K562 (cell line): Measurements from ENCODE around the gene HAPSTR1. TPM values are rescaled to one million over a fixed set of nuclear protein-coding genes. Genes with fewer than 3 reads are reported as not detected.

Source experiments
- ASH1L ChIP-seq: fragments of 450-650 bp; IDR thresholded peaks from 2 replicates; pipeline ENCODE4 v1.6.1; 2018; ENCODE audit warnings: borderline replicate concordance, mild to moderate bottlenecking, low read depth; ENCODE audit not compliant: partially characterized antibody
- ATF4 ChIP-seq: fragments of 450-650 bp; formaldehyde crosslinking; IDR thresholded peaks from 2 replicates; pipeline ENCODE4 v1.4.0; 2022; ENCODE audit warnings: mild to moderate bottlenecking, moderate library complexity
- DIDO1 ChIP-seq: fragments of 450-650 bp; IDR thresholded peaks from 2 replicates; pipeline ENCODE4 v1.6.1; 2016; ENCODE audit warnings: low read depth, missing biosample characterization, missing genetic modification characterization
- DMBX1 ChIP-seq: fragments of 250-450 bp; sonication (Bioruptor Pico); IDR thresholded peaks from 2 replicates; pipeline ENCODE4 v1.8.0; 2022; ENCODE audit warnings: inconsistent platforms, mild to moderate bottlenecking, moderate library complexity, borderline replicate concordance
- ELF2 ChIP-seq: fragments of 250-450 bp; sonication (Bioruptor Pico); IDR thresholded peaks from 2 replicates; pipeline ENCODE4 v1.5.0; 2021; ENCODE audit warnings: mild to moderate bottlenecking
- KLF16 ChIP-seq: IDR thresholded peaks from 2 replicates; pipeline ENCODE4 v1.6.1; 2016; ENCODE audit warnings: antibody characterized with exemption
- MECOM ChIP-seq: fragments of 250-450 bp; sonication (Bioruptor Pico); IDR thresholded peaks from 2 replicates; pipeline ENCODE4 v1.8.0; 2022; ENCODE audit warnings: inconsistent platforms
- NFE2 ChIP-seq: IDR thresholded peaks from 2 replicates; pipeline ENCODE4 v1.6.1; 2014; ENCODE audit warnings: antibody characterized with exemption, low read depth
- POLR2G ChIP-seq: fragments of 200-400 bp; formaldehyde crosslinking; IDR thresholded peaks from 2 replicates; pipeline ENCODE4 v1.6.1; 2017; ENCODE audit warnings: low read depth, mild to moderate bottlenecking, antibody characterized with exemption, low read length, moderate library complexity
- SAFB ChIP-seq: fragments of 200-400 bp; formaldehyde crosslinking; IDR thresholded peaks from 2 replicates; pipeline ENCODE4 v1.6.1; 2017; ENCODE audit warnings: low read depth, low read length, borderline replicate concordance
- SMAD1 ChIP-seq: fragments of 150-350 bp; IDR thresholded peaks from 2 replicates; pipeline ENCODE4 v1.6.1; 2014; ENCODE audit warnings: low read length, low read depth; ENCODE audit not compliant: partially characterized antibody
- SUPT5H ChIP-seq: fragments of 450-650 bp; IDR thresholded peaks from 2 replicates; pipeline ENCODE4 v1.6.1; 2016
- XRCC3 ChIP-seq: fragments of 450-650 bp; IDR thresholded peaks from 2 replicates; pipeline ENCODE4 v1.6.1; 2017; ENCODE audit warnings: mild to moderate bottlenecking, moderate library complexity
- polyA plus RNA-seq, 8 experiments: library from polyadenylated mRNA; depleted of rRNA in 4 of 8; stranded (reverse) in 5 of 8; unstranded in 3 of 8; fragments of >200 nt; fragmentation: Nextera tagmentation in 2 of 8; fragmentation: Illumina TruSeq in 1 of 8; extraction: Ambion mirVana in 2 of 8; extraction: Trizol in 1 of 8; gene quantifications; 2 replicates each; pipeline versions ENCODE4 v1.2.1 to v1.2.3, GENCODE V29; 2011 to 2014; ENCODE audit warnings: inconsistent platforms in 1 of 8, missing spikeins in 1 of 8
- total RNA-seq, 7 experiments: library from RNA; depleted of rRNA in 6 of 7; stranded (reverse); fragments of >200 nt in 6 of 7; fragmentation: Illumina TruSeq in 2 of 7; extraction: Trizol in 2 of 7; gene quantifications; 2 replicates each; pipeline versions ENCODE4 v1.2.1 to v1.2.3, GENCODE V29; 2011 to 2021; ENCODE audit warnings: low replicate concordance in 1 of 7
- TF ChIP-seq, protein P1 (sequence below): fragments of 250-450 bp; sonication (Bioruptor Pico); IDR thresholded peaks from 2 replicates; pipeline ENCODE4 v1.9.0; 2021; ENCODE audit warnings: mild to moderate bottlenecking, inconsistent platforms
- TF ChIP-seq, protein P2 (sequence below): fragments of 450-650 bp; IDR thresholded peaks from 2 replicates; pipeline ENCODE4 v1.6.1; 2016; ENCODE audit warnings: mild to moderate bottlenecking, moderate library complexity

HAPSTR1 gene
- total and polyA plus RNA-seq, 9 of the 15 experiments (the other 6 are each of a cell fraction or from before 2014, with no cell fraction given) = 10.8 to 67.9 (median 36.5) TPM

- TF ChIP-seq, protein P1, sequence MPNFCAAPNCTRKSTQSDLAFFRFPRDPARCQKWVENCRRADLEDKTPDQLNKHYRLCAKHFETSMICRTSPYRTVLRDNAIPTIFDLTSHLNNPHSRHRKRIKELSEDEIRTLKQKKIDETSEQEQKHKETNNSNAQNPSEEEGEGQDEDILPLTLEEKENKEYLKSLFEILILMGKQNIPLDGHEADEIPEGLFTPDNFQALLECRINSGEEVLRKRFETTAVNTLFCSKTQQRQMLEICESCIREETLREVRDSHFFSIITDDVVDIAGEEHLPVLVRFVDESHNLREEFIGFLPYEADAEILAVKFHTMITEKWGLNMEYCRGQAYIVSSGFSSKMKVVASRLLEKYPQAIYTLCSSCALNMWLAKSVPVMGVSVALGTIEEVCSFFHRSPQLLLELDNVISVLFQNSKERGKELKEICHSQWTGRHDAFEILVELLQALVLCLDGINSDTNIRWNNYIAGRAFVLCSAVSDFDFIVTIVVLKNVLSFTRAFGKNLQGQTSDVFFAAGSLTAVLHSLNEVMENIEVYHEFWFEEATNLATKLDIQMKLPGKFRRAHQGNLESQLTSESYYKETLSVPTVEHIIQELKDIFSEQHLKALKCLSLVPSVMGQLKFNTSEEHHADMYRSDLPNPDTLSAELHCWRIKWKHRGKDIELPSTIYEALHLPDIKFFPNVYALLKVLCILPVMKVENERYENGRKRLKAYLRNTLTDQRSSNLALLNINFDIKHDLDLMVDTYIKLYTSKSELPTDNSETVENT = no peak
- TF ChIP-seq, protein P2, sequence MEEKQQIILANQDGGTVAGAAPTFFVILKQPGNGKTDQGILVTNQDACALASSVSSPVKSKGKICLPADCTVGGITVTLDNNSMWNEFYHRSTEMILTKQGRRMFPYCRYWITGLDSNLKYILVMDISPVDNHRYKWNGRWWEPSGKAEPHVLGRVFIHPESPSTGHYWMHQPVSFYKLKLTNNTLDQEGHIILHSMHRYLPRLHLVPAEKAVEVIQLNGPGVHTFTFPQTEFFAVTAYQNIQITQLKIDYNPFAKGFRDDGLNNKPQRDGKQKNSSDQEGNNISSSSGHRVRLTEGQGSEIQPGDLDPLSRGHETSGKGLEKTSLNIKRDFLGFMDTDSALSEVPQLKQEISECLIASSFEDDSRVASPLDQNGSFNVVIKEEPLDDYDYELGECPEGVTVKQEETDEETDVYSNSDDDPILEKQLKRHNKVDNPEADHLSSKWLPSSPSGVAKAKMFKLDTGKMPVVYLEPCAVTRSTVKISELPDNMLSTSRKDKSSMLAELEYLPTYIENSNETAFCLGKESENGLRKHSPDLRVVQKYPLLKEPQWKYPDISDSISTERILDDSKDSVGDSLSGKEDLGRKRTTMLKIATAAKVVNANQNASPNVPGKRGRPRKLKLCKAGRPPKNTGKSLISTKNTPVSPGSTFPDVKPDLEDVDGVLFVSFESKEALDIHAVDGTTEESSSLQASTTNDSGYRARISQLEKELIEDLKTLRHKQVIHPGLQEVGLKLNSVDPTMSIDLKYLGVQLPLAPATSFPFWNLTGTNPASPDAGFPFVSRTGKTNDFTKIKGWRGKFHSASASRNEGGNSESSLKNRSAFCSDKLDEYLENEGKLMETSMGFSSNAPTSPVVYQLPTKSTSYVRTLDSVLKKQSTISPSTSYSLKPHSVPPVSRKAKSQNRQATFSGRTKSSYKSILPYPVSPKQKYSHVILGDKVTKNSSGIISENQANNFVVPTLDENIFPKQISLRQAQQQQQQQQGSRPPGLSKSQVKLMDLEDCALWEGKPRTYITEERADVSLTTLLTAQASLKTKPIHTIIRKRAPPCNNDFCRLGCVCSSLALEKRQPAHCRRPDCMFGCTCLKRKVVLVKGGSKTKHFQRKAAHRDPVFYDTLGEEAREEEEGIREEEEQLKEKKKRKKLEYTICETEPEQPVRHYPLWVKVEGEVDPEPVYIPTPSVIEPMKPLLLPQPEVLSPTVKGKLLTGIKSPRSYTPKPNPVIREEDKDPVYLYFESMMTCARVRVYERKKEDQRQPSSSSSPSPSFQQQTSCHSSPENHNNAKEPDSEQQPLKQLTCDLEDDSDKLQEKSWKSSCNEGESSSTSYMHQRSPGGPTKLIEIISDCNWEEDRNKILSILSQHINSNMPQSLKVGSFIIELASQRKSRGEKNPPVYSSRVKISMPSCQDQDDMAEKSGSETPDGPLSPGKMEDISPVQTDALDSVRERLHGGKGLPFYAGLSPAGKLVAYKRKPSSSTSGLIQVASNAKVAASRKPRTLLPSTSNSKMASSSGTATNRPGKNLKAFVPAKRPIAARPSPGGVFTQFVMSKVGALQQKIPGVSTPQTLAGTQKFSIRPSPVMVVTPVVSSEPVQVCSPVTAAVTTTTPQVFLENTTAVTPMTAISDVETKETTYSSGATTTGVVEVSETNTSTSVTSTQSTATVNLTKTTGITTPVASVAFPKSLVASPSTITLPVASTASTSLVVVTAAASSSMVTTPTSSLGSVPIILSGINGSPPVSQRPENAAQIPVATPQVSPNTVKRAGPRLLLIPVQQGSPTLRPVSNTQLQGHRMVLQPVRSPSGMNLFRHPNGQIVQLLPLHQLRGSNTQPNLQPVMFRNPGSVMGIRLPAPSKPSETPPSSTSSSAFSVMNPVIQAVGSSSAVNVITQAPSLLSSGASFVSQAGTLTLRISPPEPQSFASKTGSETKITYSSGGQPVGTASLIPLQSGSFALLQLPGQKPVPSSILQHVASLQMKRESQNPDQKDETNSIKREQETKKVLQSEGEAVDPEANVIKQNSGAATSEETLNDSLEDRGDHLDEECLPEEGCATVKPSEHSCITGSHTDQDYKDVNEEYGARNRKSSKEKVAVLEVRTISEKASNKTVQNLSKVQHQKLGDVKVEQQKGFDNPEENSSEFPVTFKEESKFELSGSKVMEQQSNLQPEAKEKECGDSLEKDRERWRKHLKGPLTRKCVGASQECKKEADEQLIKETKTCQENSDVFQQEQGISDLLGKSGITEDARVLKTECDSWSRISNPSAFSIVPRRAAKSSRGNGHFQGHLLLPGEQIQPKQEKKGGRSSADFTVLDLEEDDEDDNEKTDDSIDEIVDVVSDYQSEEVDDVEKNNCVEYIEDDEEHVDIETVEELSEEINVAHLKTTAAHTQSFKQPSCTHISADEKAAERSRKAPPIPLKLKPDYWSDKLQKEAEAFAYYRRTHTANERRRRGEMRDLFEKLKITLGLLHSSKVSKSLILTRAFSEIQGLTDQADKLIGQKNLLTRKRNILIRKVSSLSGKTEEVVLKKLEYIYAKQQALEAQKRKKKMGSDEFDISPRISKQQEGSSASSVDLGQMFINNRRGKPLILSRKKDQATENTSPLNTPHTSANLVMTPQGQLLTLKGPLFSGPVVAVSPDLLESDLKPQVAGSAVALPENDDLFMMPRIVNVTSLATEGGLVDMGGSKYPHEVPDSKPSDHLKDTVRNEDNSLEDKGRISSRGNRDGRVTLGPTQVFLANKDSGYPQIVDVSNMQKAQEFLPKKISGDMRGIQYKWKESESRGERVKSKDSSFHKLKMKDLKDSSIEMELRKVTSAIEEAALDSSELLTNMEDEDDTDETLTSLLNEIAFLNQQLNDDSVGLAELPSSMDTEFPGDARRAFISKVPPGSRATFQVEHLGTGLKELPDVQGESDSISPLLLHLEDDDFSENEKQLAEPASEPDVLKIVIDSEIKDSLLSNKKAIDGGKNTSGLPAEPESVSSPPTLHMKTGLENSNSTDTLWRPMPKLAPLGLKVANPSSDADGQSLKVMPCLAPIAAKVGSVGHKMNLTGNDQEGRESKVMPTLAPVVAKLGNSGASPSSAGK = no peak
- TF ChIP-seq ELF2 (no peak), POLR2G (no peak), NFE2 (peak; percentile 99), ATF4 (CRISPR knock-in tag) (no peak), SUPT5H (no peak), DIDO1 (tag) (no peak), KLF16 (no peak), SAFB (no peak), SMAD1 (no peak), MECOM (CRISPR knock-in tag) (no peak), XRCC3 (no peak), DMBX1 (CRISPR knock-in tag) (no peak), ASH1L (no peak)
Measured at GRCh38 chr16:9047689-9048301, 43.6 kb upstream of the HAPSTR1 start (continued).
